Adipocyte (in vitro differentiated cells): Measurements from ENCODE around the gene SUMO1.
A peak's percentile ranks its signal among the peaks of the same experiment; 100 is the strongest.
"Not testable (repeated sequence)": the region's sequence is repeated elsewhere in the genome, so short reads cannot be mapped to it uniquely, and the experiment has no call there.

Source experiments
- DNase-seq: peaks from one replicate; pipeline ENCODE4 v3.0.0-alpha.2; 2015; ENCODE audit warnings: low read depth
- H3K27me3 ChIP-seq: replicated peaks from 2 replicates; pipeline ENCODE4 v1.7.0; 2013; ENCODE audit warnings: mild to moderate bottlenecking, low read length, moderate library complexity; ENCODE audit not compliant: control insufficient read depth, insufficient read depth
- H3K36me3 ChIP-seq: 2 replicates; pipeline ENCODE4 v1.7.0; 2013; ENCODE audit warnings: low read length, mild to moderate bottlenecking, moderate library complexity; ENCODE audit not compliant: control insufficient read depth, insufficient read depth, severe bottlenecking
- H3K4me1 ChIP-seq: 2 replicates; pipeline ENCODE4 v1.7.0; 2013; ENCODE audit warnings: mild to moderate bottlenecking, low read length, moderate library complexity; ENCODE audit not compliant: control insufficient read depth, insufficient read depth
- H3K4me3 ChIP-seq: 2 replicates; pipeline ENCODE4 v1.7.0; 2013; ENCODE audit warnings: mild to moderate bottlenecking, low read length, moderate library complexity
- H3K9ac ChIP-seq: 2 replicates; pipeline ENCODE4 v1.7.0; 2013; ENCODE audit warnings: mild to moderate bottlenecking, low read length, moderate library complexity
- H3K9me3 ChIP-seq: 2 replicates; pipeline ENCODE4 v1.7.0; 2013; ENCODE audit warnings: mild to moderate bottlenecking, low read length, moderate library complexity; ENCODE audit not compliant: control insufficient read depth

The SUMO1 gene

DNA sequence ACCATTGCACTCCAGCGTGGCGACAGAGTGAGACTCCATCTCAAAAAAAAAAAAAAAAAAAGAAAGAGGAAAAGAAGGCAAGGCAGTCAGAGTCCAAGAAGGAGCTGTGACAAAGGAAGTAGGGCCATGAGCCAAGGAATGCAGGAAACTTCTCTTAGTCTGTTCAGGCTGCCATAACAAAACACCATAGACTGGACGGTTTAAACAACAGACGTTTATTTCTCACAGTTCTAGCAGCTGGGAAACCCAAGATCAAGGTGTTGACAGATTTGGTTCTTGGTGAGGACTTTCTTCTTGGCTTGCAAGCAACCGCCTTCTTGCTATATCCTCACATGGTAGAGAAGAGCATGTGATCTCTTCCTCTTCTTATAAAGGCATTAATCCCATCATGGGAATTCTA, 13.1 kb upstream of the SUMO1 start:
- no peaks in the 10 kb centered on the region for H3K36me3 ChIP-seq
- H3K9ac ChIP-seq = no peak overlapping the region
- no peaks in the 10 kb centered on the region for H3K9me3 ChIP-seq
- no peaks in the 10 kb centered on the region for H3K4me1 ChIP-seq
- no peak overlapping the region for H3K4me3 ChIP-seq
- no peak for DNase-seq
- H3K27me3 ChIP-seq = no peaks in the 10 kb centered on the region

DNA sequence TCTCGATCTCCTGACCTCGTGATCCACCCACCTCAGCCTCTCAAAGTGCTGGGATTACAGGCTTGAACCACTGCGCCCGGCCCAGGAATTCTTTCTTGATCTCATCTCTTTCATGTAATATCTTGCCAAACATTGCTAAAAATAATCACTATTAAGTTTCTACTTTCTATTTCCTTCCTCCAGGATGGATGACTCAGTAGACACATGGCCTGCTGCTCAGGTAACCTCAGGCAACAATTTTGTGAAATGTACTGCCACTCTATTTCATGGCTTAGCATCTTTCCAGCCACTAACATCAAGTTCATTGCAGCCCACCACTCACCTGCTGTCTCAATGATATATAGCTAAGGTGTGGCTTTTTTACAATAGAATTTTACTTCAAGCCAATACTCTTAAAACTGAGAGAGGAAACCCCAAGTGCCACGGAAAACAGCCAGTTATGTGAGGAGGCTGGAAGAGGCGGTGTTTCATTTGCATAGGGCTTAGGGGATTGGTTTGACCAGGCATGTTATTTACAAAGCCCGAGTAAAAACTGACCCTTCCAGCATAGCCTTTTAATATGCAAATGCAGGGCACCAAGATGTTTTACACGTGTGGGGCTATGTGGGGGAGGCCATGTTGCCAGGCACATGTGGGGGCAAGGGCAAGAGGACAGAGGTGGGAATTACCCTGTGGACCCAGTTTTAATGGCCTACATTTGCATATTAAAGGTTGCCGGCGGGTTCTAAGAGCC, 11.3 kb upstream of the SUMO1 start:
- H3K4me1 ChIP-seq = no peaks in the 10 kb centered on the region
- no peak for DNase-seq
- no peaks in the 10 kb centered on the region for H3K27me3 ChIP-seq
- H3K4me3 ChIP-seq = no peak overlapping the region
- no peaks in the 10 kb centered on the region for H3K9me3 ChIP-seq
- no peaks in the 10 kb centered on the region for H3K36me3 ChIP-seq
- no peak overlapping the region for H3K9ac ChIP-seq

DNA sequence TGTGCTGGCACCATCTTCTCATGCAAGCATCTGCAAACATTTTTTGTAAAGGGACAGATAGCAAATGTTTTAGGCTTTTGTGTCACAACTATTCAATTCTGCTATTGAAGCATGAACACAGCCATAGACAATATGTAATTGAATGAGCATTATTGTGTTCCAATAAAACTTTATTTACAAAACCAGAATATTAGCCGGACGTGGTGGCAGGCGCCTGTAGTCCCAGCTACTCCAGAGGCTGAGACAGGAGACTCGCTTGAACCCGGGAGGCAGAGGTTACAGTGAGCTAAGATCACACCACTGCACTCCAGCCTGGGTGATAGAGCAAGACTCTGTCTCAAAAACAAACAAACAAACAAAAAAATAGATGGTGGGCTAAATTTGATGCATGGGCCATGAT, 9.3 kb upstream of the SUMO1 start:
- DNase-seq, H3K36me3 ChIP-seq, H3K27me3 ChIP-seq, H3K9ac ChIP-seq, H3K4me1 ChIP-seq, H3K4me3 ChIP-seq, H3K9me3 ChIP-seq: not testable (repeated sequence)

DNA sequence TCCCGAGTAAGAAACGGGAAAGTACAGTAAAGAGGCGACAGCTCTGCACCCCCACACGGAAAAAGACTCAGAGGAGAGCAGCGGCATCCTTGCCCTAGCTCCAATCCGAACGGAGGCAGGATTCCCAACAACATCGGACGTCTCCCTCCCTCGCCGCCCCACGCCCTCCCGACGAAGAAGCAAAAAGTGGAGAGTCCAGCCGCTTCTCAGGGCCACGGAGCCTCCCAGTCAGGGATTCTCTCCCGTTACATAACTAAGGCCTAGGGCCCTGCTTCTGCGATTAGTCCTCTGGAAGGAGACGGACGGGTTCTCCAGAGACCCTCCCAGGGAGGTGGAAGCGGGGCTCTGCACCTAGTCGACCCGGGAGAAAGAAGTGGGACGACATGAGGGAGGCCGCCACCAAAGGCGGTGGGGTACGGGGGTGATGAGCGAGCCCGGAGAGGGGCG, 587 bp downstream of the SUMO1 start:
- Histone ChIP-seq H3K36me3 (no peaks in the 10 kb centered on the region), H3K4me1 (peaks cover 12% of the 10 kb centered on the region), H3K9me3 (no peaks in the 10 kb centered on the region), H3K4me3 (peak overlapping the region; percentile 97), H3K9ac (peak overlapping the region; percentile 90), H3K27me3 (no peaks in the 10 kb centered on the region)
- peak; percentile 80 for DNase-seq

- Histone ChIP-seq H3K9me3 (no peaks in the 10 kb centered on the region), H3K4me3 (no peak overlapping the region), H3K27me3 (no peaks in the 10 kb centered on the region), H3K9ac (no peak overlapping the region), H3K36me3 (peaks cover 17% of the 10 kb centered on the region), H3K4me1 (peaks cover 6% of the 10 kb centered on the region)
- peak; percentile 29 for DNase-seq
Observed at GRCh38 chr2:202221873-202222272, 16.5 kb downstream of the SUMO1 start.

GRCh38 chr2:202215179-202215578, 23.2 kb downstream of the SUMO1 start:
- Histone ChIP-seq H3K4me1 (peaks cover 6% of the 10 kb centered on the region), H3K9ac (no peak overlapping the region), H3K27me3 (no peaks in the 10 kb centered on the region), H3K9me3 (no peaks in the 10 kb centered on the region), H3K36me3 (peaks cover 34% of the 10 kb centered on the region), H3K4me3 (no peak overlapping the region)
- peak; percentile 21 for DNase-seq

DNA sequence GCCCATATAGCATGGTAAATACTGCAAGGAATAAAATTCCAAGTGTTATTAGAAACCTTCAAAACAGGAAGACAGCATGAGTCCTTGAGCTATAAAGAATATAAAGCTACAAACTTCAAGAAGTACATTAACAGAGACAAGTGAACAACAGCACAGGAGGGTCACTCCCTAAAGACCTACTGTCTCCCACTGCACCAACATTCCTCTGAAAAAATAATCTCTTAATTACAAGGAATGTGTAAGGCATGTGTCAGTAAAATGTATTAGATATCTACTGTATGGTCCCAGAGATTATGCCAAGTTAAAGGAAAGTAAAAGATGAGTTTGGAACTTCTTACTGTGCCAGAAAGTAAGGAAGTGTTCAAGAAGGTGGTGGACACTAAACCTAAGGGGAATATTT, 29.9 kb downstream of the SUMO1 start:
- Histone ChIP-seq H3K9me3 (no peaks in the 10 kb centered on the region), H3K27me3 (no peaks in the 10 kb centered on the region), H3K9ac (no peak overlapping the region), H3K4me3 (no peak overlapping the region), H3K4me1 (no peaks in the 10 kb centered on the region), H3K36me3 (peaks cover 45% of the 10 kb centered on the region)
- DNase-seq = no peak

DNA sequence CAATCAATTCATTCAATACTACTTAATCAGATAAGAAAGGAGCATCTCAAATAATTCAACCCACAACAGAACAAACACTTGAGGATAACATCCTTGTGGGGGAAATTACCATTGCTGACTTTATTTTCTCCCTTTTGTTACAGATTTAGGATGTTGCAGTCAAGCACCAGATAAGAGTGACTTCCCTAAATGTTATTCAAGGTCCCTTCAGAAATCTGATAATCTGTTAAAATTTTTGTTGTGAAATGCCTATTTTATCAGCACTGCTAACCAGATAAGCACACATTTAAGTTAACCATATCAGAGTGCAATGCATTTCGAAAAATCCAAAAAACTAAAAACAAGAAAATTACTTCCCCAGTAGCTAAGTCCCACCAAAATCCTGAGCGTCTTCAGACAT, 33.5 kb downstream of the SUMO1 start:
- no peak for DNase-seq
- Histone ChIP-seq H3K36me3 (peaks cover 34% of the 10 kb centered on the region), H3K4me3 (no peak overlapping the region), H3K27me3 (no peaks in the 10 kb centered on the region), H3K9me3 (no peaks in the 10 kb centered on the region), H3K9ac (no peak overlapping the region), H3K4me1 (no peaks in the 10 kb centered on the region)

- no peak overlapping the region for H3K9ac ChIP-seq
- no peaks in the 10 kb centered on the region for H3K27me3 ChIP-seq
- peaks cover 27% of the 10 kb centered on the region for H3K36me3 ChIP-seq
- H3K9me3 ChIP-seq = no peaks in the 10 kb centered on the region
- H3K4me1 ChIP-seq = no peaks in the 10 kb centered on the region
- no peak for DNase-seq
- H3K4me3 ChIP-seq = no peak overlapping the region
Observed at GRCh38 chr2:202203348-202203747, 35.0 kb downstream of the SUMO1 start.

DNA sequence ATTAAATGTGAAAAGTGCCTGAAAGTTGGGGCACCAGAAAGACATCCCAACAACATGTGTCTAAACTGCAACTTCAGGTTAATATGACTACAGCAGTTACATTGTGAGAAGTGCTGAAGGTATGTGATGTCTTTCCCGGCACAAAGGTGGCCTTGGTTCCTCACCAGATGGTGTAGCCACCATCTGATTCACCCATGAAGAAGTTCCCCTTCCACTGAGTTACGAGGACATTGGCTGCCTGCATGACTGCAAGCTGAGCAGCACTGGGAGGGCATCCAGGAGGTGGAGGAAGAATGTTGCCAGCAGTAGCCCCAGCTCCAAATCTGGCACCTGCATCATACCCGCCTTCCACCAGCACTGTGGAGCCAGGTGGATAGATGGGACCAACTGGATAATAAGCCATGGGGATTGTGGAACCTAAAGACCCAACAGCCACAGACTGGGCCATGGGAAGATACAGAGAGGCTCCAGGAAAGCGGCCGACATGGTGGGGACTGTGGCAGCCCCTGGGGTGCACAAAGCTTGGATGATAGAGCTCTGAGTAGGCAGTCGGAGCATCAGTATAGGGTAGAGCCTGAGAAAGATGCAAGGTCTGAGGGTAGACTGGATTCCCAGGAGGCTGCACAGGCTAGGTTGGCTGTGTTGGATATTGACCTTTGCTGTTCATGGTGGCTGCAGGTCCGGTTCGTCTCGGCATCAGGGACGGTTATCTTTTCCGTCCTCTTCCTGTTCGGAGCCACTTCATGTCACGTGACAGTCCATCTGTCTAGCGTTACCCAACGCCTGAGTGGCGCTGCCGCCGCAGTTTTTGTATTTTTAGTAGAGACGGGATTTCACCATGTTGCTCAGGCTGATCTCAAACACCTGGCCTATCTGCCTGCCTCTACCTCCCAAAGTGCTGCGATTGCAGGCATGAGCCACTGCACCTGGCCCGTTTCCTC, 36.9 kb downstream of the SUMO1 start:
- Histone ChIP-seq H3K27me3 (no peaks in the 10 kb centered on the region), H3K36me3 (peaks cover 12% of the 10 kb centered on the region), H3K9ac (no peak overlapping the region), H3K4me1 (no peaks in the 10 kb centered on the region), H3K4me3 (no peak overlapping the region), H3K9me3 (no peaks in the 10 kb centered on the region)
- no peak for DNase-seq

GRCh38 chr2:202196727-202197126, 41.7 kb downstream of the SUMO1 start:
- H3K9ac ChIP-seq = no peak overlapping the region
- H3K36me3 ChIP-seq = peaks cover 5% of the 10 kb centered on the region
- no peak overlapping the region for H3K4me3 ChIP-seq
- no peaks in the 10 kb centered on the region for H3K9me3 ChIP-seq
- DNase-seq = no peak
- H3K27me3 ChIP-seq = no peaks in the 10 kb centered on the region
- peaks cover 4% of the 10 kb centered on the region for H3K4me1 ChIP-seq
